A673 (cell line): ENCODE data around the gene GRID2.

Experiments used
- EZH2 ChIP-seq: fragments of 200-600 bp; sonication (generic); IDR thresholded peaks from 2 replicates; pipeline ENCODE4 v1.6.1; 2017; ENCODE audit warnings: borderline replicate concordance, low read depth, mild to moderate bottlenecking, mixed read lengths, antibody characterized with exemption, low read length; ENCODE audit not compliant: poor library complexity, severe bottlenecking
- TF ChIP-seq, protein P1 (sequence below): fragments of 300-800, 200-600 bp; sonication (generic); conservative IDR thresholded peaks from 2 replicates; pipeline ENCODE4 v1.5.1; 2017; ENCODE audit warnings: low read depth, mild to moderate bottlenecking, antibody characterized with exemption, low read length, moderate library complexity, mixed read lengths

DNA sequence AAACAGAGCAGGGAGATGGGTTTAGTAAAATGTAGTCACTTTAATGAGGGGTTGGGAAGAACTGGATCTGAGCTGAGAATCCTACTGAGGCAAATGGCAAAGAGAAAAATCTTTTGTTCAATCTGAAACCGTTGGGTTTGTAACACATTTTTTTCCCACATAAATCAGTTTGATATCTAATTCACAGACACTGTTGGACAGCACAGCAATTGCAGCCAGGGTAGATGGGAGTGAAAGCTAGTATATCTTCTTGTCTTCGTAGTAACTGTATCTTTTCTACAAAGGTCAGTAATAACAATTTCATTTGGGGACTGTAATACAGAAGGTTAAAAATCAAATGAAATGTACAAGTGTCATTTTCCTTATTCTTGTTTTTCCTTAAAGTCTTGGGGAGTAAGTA, 875.3 kb downstream of the GRID2 start:
- TF ChIP-seq, protein P1, sequence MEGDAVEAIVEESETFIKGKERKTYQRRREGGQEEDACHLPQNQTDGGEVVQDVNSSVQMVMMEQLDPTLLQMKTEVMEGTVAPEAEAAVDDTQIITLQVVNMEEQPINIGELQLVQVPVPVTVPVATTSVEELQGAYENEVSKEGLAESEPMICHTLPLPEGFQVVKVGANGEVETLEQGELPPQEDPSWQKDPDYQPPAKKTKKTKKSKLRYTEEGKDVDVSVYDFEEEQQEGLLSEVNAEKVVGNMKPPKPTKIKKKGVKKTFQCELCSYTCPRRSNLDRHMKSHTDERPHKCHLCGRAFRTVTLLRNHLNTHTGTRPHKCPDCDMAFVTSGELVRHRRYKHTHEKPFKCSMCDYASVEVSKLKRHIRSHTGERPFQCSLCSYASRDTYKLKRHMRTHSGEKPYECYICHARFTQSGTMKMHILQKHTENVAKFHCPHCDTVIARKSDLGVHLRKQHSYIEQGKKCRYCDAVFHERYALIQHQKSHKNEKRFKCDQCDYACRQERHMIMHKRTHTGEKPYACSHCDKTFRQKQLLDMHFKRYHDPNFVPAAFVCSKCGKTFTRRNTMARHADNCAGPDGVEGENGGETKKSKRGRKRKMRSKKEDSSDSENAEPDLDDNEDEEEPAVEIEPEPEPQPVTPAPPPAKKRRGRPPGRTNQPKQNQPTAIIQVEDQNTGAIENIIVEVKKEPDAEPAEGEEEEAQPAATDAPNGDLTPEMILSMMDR: no peak
- TF ChIP-seq EZH2: no peak
